Esophagus (tissue), 2 donors: ENCODE data around the gene ZNF732. TPM values are rescaled to one million over a fixed set of nuclear protein-coding genes. Genes with fewer than 3 reads are reported as not detected.
"Not testable (repeated sequence)": the region's sequence is repeated elsewhere in the genome, so short reads cannot be mapped to it uniquely, and the experiment has no call there.

Experiments used
- H3K27ac ChIP-seq, 2 donors: one replicate each; pipeline ENCODE4 v1.5.1; 2013; ENCODE audit warnings: low read depth in 2 of 2, mild to moderate bottlenecking in 2 of 2, inconsistent platforms in 1 of 2, low read length in 1 of 2, moderate library complexity in 1 of 2
- H3K27me3 ChIP-seq, 2 donors: one replicate each; pipeline ENCODE4 v1.6.1; 2013; ENCODE audit warnings: low read length in 2 of 2, control low read depth in 1 of 2, mild to moderate bottlenecking in 1 of 2; ENCODE audit not compliant: insufficient read depth in 2 of 2, control insufficient read depth in 1 of 2
- H3K36me3 ChIP-seq, 2 donors: one replicate each; pipeline ENCODE4 v1.6.1; 2013; ENCODE audit warnings: low read length in 1 of 2; ENCODE audit not compliant: control insufficient read depth in 2 of 2, insufficient read depth in 2 of 2
- H3K4me1 ChIP-seq, 2 donors: one replicate each; pipeline ENCODE4 v1.6.1; 2013; ENCODE audit warnings: low read length in 1 of 2; ENCODE audit not compliant: control insufficient read depth in 2 of 2, insufficient read depth in 2 of 2
- H3K4me3 ChIP-seq, 2 donors: one replicate each; pipeline ENCODE4 v1.5.1; 2013; ENCODE audit warnings: low read length in 2 of 2, mild to moderate bottlenecking in 2 of 2, low read depth in 1 of 2, moderate library complexity in 1 of 2
- H3K9me3 ChIP-seq, 2 donors: one replicate each; pipeline ENCODE4 v1.6.1; 2013; ENCODE audit warnings: mild to moderate bottlenecking in 2 of 2, low read depth in 1 of 2, low read length in 1 of 2, moderate library complexity in 1 of 2; ENCODE audit not compliant: control insufficient read depth in 2 of 2, insufficient read depth in 1 of 2
- WGBS, 2 donors: extraction: QIAGEN DNeasy Blood & Tissue Kit; methylation state at CpG; one replicate each; pipeline ENCODE4 v1.1.7; 2013; 5-methylcytosine and 5-hydroxymethylcytosine counted together
- polyA plus RNA-seq, 2 donors: library from polyadenylated mRNA; stranded (reverse); fragments of 200-250 nt; gene quantifications; one replicate each; pipeline ENCODE4 v1.2.3, GENCODE V29; 2013
- donor health status: healthy with polysubstance abuse.
- donor health status: Bipolar disorder and iron deficiency.

Gene ZNF732
- polyA plus RNA-seq, 2 donors: 0.21 to 0.45 TPM

- 77 to 80% methylated on average over 1 of the region's 1 CpG for WGBS, 2 donors
- H3K4me1 ChIP-seq: no peaks in the 10 kb centered on the region
- H3K27me3 ChIP-seq: no peaks in the 10 kb centered on the region
- H3K27ac ChIP-seq: no peak overlapping the region
- H3K4me3 ChIP-seq: no peak overlapping the region
- H3K36me3 ChIP-seq: no peaks in the 10 kb centered on the region
- H3K9me3 ChIP-seq: peaks cover 4 to 9% of the 10 kb centered on the region in 2 donors
Measured at GRCh38 chr4:314296-314903, 9.1 kb upstream of the ZNF732 start.

- Histone ChIP-seq H3K9me3 (peaks cover 0 to 11% of the 10 kb centered on the region in 2 donors), H3K4me1 (no peaks in the 10 kb centered on the region), H3K36me3 (no peaks in the 10 kb centered on the region), H3K27ac (no peak overlapping the region), H3K4me3 (no peak overlapping the region), H3K27me3 (no peaks in the 10 kb centered on the region)
- WGBS, 2 donors: 72 to 77% methylated on average over 1 of the region's 1 CpG
Measured at GRCh38 chr4:309807-310206, 4.5 kb upstream of the ZNF732 start.

GRCh38 chr4:306551-306961 is 1.3 kb upstream of the ZNF732 start:
- Histone ChIP-seq H3K27me3 (no peaks in the 10 kb centered on the region), H3K4me1 (no peaks in the 10 kb centered on the region), H3K36me3 (no peaks in the 10 kb centered on the region), H3K9me3 (peaks cover 0 to 11% of the 10 kb centered on the region in 2 donors), H3K27ac (no peak overlapping the region), H3K4me3 (no peak overlapping the region)
- WGBS, 2 donors: 78 to 81% methylated on average over 3 of the region's 3 CpGs

- WGBS, 2 donors: 15 to 21% methylated on average over 19 to 20 of the region's 20 CpGs
- not testable (repeated sequence) for H3K4me1 ChIP-seq, H3K27ac ChIP-seq, H3K27me3 ChIP-seq, H3K36me3 ChIP-seq
- peak overlapping the region; percentile 59 to 71 for H3K4me3 ChIP-seq
- peaks cover 0 to 11% of the 10 kb centered on the region in 2 donors for H3K9me3 ChIP-seq
Measured at GRCh38 chr4:304516-304915, 758 bp downstream of the ZNF732 start.

- Histone ChIP-seq H3K36me3 (no peaks in the 10 kb centered on the region), H3K9me3 (peaks cover 0 to 11% of the 10 kb centered on the region in 2 donors), H3K4me3 (no peak overlapping the region), H3K27ac (no peak overlapping the region), H3K27me3 (no peaks in the 10 kb centered on the region), H3K4me1 (no peaks in the 10 kb centered on the region)
- 94 to 95% methylated on average over 4 of the region's 4 CpGs for WGBS, 2 donors
Measured at GRCh38 chr4:302381-302780, 2.9 kb downstream of the ZNF732 start.

- 94 to 95% methylated on average over 3 of the region's 3 CpGs for WGBS, 2 donors
- Histone ChIP-seq H3K27me3 (no peaks in the 10 kb centered on the region), H3K4me3 (no peak overlapping the region), H3K36me3 (no peaks in the 10 kb centered on the region), H3K9me3 (peaks cover 0 to 3% of the 10 kb centered on the region in 2 donors), H3K4me1 (no peaks in the 10 kb centered on the region), H3K27ac (no peak overlapping the region)
Measured at GRCh38 chr4:294732-295131, 10.5 kb downstream of the ZNF732 start.

- 90 to 91% methylated on average over 2 of the region's 2 CpGs for WGBS, 2 donors
Measured at GRCh38 chr4:288891-289290, 16.4 kb downstream of the ZNF732 start.

GRCh38 chr4:273309-274017 is 31.8 kb downstream of the ZNF732 start:
- Histone ChIP-seq H3K4me1 (no peaks in the 10 kb centered on the region), H3K9me3 (peaks cover 0 to 3% of the 10 kb centered on the region in 2 donors), H3K4me3 (no peak overlapping the region), H3K36me3 (no peaks in the 10 kb centered on the region), H3K27me3 (no peaks in the 10 kb centered on the region), H3K27ac (no peak overlapping the region)
- 88 to 90% methylated on average over 5 of the region's 5 CpGs for WGBS, 2 donors

More at GRCh38 chr4:288891-289290, 16.4 kb downstream of the ZNF732 start:
- H3K9me3 ChIP-seq: peaks cover 0 to 7% of the 10 kb centered on the region in 2 donors
- H3K4me1 ChIP-seq: no peaks in the 10 kb centered on the region
- H3K36me3 ChIP-seq: no peaks in the 10 kb centered on the region
- H3K27me3 ChIP-seq: no peaks in the 10 kb centered on the region
- no peak overlapping the region for H3K4me3 ChIP-seq
- H3K27ac ChIP-seq: no peak overlapping the region

GRCh38 chr4:271492-272103 is 33.7 kb downstream of the ZNF732 start:
- no peaks in the 10 kb centered on the region for H3K36me3 ChIP-seq
- H3K27me3 ChIP-seq: no peaks in the 10 kb centered on the region
- 94 to 96% methylated on average over 3 of the region's 3 CpGs for WGBS, 2 donors
- H3K4me1 ChIP-seq: no peaks in the 10 kb centered on the region
- no peak overlapping the region for H3K4me3 ChIP-seq
- H3K27ac ChIP-seq: no peak overlapping the region
- peaks cover 3 to 6% of the 10 kb centered on the region in 2 donors for H3K9me3 ChIP-seq
